ENCODE results near the gene NTPCR. TPM values are rescaled to one million over a fixed set of nuclear protein-coding genes. Genes with fewer than 3 reads are reported as not detected.

NTPCR gene
- 45.3 and 55.6 TPM in 2 replicates for total RNA-seq (2021)
- Bru-seq, nascent RNA = percentile 61 among the genes with signal in this experiment
- BruChase-seq, experiment 1, labeled RNA remaining after a 2-hour chase = percentile 61 among the genes with signal in this experiment
- percentile 58 among the genes with signal in this experiment for BruChase-seq, experiment 2, labeled RNA remaining after a 6-hour chase
- long read RNA-seq, full-length matches to known transcripts = 100 of 106 reads
- long read RNA-seq, partial matches to known transcripts = 2 of 106 reads
- long read RNA-seq, other reads (novel, unspliced or antisense) = 4 of 106 reads

GRCh38 chr1:232950197-232951176 is at the start of gene NTPCR:
NTPCR (plus strand) TSS chr1:232950611; CDS start chr1:232950711, 100 bp downstream.
- Histone ChIP-seq H3K36me3 (ENCODE audit: low read depth) (no peaks in the 10 kb centered on the region), H3K9me2 (ENCODE audit: insufficient read depth) (no peaks in the 10 kb centered on the region), H3K4me2 (peak within 1 kb of the TSS; percentile 85), H3F3A (ENCODE audit: insufficient read depth, low read depth) (no peaks in the 10 kb centered on the region), H3K27ac (peak within 1 kb of the TSS; percentile 45), H3K9me3 (ENCODE audit: insufficient read depth, low read depth) (no peaks in the 10 kb centered on the region), H3K4me3 (peak within 1 kb of the TSS; percentile 78), H2AFZ (peak within 1 kb of the TSS; percentile 99), H4K20me1 (ENCODE audit: insufficient read depth) (peaks cover 8% of the 10 kb centered on the region), H3K79me2 (ENCODE audit: low read depth) (peaks cover 42% of the 10 kb centered on the region), H3K27me3 (ENCODE audit: insufficient read depth, low read depth) (no peaks in the 10 kb centered on the region), H3K4me1 (replicated peaks; ENCODE audit: insufficient read depth) (peaks cover 14% of the 10 kb centered on the region)
- ChIA-PET POLR2A (ENCODE audit: unreplicated experiment) (no interaction called here), CTCF (no interaction called here)
- no peak for TF ChIP-seq EZH2 (IDR thresholded peaks at IDR 0.05; ENCODE audit: low read depth)
- no peak; the same call in 1 of the 2 replicates for TF ChIP-seq CTCF (conservative IDR thresholded peaks at IDR 0.05)
- no TSS peak for BruUV-seq (replicated peaks)
- peak; percentile 74 to 93 for DNase-seq
- intact Hi-C loops (cut with micrococcal nuclease; ENCODE audit: unreplicated experiment) = loop anchor here (1.0 to 2.0 kb wide), 2 partner anchors 32 to 163 kb away; no protein-coding TSS in a partner anchor

- CTCF ChIA-PET = no interaction called here
- Histone ChIP-seq H2AFZ (no peak overlapping the region), H3K4me2 (no peak overlapping the region), H3K27ac (no peak overlapping the region), H4K20me1 (ENCODE audit: insufficient read depth) (no peaks in the 10 kb centered on the region), H3K79me2 (ENCODE audit: low read depth) (no peaks in the 10 kb centered on the region), H3K4me3 (no peak overlapping the region), H3F3A (ENCODE audit: insufficient read depth, low read depth) (no peaks in the 10 kb centered on the region), H3K9me2 (ENCODE audit: insufficient read depth) (no peaks in the 10 kb centered on the region), H3K36me3 (ENCODE audit: low read depth) (no peaks in the 10 kb centered on the region), H3K4me1 (replicated peaks; ENCODE audit: insufficient read depth) (no peaks in the 10 kb centered on the region), H3K9me3 (ENCODE audit: insufficient read depth, low read depth) (no peaks in the 10 kb centered on the region), H3K27me3 (ENCODE audit: insufficient read depth, low read depth) (0 out of 2 replicates have a peak, but pooled peaks cover 7% of the 10 kb centered on the region)
- POLR2A ChIA-PET (ENCODE audit: unreplicated experiment) = no interaction called here
- intact Hi-C loops (cut with micrococcal nuclease; ENCODE audit: unreplicated experiment) = no loop called here
- no TSS peak for BruUV-seq (replicated peaks)
- no peak for DNase-seq
- TF ChIP-seq CTCF (conservative IDR thresholded peaks at IDR 0.05) (no peak), EZH2 (IDR thresholded peaks at IDR 0.05; ENCODE audit: low read depth) (no peak)
These were observed 49.6 kb upstream of the NTPCR start for GRCh38 chr1:232900818-232901217.

- Histone ChIP-seq H3K27me3 (ENCODE audit: insufficient read depth, low read depth) (0 out of 2 replicates have a peak, but pooled peaks cover 7% of the 10 kb centered on the region), H3F3A (ENCODE audit: insufficient read depth, low read depth) (no peaks in the 10 kb centered on the region), H3K4me3 (no peak overlapping the region), H2AFZ (no peak overlapping the region), H3K9me3 (ENCODE audit: insufficient read depth, low read depth) (no peaks in the 10 kb centered on the region), H3K79me2 (ENCODE audit: low read depth) (no peaks in the 10 kb centered on the region), H3K36me3 (ENCODE audit: low read depth) (no peaks in the 10 kb centered on the region), H3K4me1 (replicated peaks; ENCODE audit: insufficient read depth) (no peaks in the 10 kb centered on the region), H3K9me2 (ENCODE audit: insufficient read depth) (no peaks in the 10 kb centered on the region), H4K20me1 (ENCODE audit: insufficient read depth) (no peaks in the 10 kb centered on the region), H3K4me2 (no peak overlapping the region), H3K27ac (no peak overlapping the region)
- DNase-seq = no peak
- intact Hi-C loops (cut with micrococcal nuclease; ENCODE audit: unreplicated experiment) = no loop called here
- no peak for TF ChIP-seq EZH2 (IDR thresholded peaks at IDR 0.05; ENCODE audit: low read depth)
- TF ChIP-seq CTCF (conservative IDR thresholded peaks at IDR 0.05) = no peak
- no TSS peak for BruUV-seq (replicated peaks)
- POLR2A ChIA-PET (ENCODE audit: unreplicated experiment) = no interaction called here
- CTCF ChIA-PET = no interaction called here
These were observed 49.2 kb upstream of the NTPCR start for GRCh38 chr1:232901255-232901654.

All from PC-9 (cell line).